Sigmoid colon (tissue), 4 donors: ENCODE results near the gene TRIM44.

ENCODE experiments used
- EP300 ChIP-seq, 4 donors: sonication (generic); formaldehyde crosslinking; IDR thresholded peaks; one replicate each; pipeline ENCODE4 v1.6.1; 2017; ENCODE audit warnings: antibody characterized with exemption in 4 of 4
- POLR2A ChIP-seq, 2 donors: fragments of 450-650 bp; IDR thresholded peaks; one replicate each; pipeline ENCODE4 v1.6.1; 2016; ENCODE audit warnings: antibody characterized with exemption in 2 of 2, mild to moderate bottlenecking in 2 of 2, moderate library complexity in 2 of 2
- TF ChIP-seq, protein P1 (sequence below), 4 experiments: fragments of 450-650 bp in 3 of 4; fragments of 200-600 bp in 1 of 4; IDR thresholded peaks; one replicate each; pipeline ENCODE4 v1.5.1; 2016 to 2019; ENCODE audit warnings: antibody characterized with exemption in 4 of 4, mild to moderate bottlenecking in 3 of 4, moderate library complexity in 2 of 4

DNA sequence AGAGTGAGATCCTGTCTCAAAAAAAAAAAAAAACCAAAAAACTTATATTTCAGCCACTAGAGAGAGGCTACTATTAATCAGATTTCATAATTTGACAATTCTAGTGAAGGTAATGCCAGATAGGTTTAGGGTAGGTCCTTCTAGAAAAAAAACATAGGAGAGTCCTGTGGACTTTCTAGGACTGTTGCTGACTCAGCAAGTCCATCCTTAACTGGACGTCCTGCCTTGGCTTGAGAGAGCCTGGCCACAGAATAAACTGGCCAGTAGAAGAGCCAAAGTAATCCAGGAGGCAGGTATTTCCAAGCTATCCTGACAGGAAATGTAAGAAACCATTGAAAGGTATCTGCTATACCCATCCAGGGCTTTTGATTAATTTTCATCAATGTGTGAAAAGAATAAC is 64.6 kb downstream of the TRIM44 start:
- TF ChIP-seq, protein P1, sequence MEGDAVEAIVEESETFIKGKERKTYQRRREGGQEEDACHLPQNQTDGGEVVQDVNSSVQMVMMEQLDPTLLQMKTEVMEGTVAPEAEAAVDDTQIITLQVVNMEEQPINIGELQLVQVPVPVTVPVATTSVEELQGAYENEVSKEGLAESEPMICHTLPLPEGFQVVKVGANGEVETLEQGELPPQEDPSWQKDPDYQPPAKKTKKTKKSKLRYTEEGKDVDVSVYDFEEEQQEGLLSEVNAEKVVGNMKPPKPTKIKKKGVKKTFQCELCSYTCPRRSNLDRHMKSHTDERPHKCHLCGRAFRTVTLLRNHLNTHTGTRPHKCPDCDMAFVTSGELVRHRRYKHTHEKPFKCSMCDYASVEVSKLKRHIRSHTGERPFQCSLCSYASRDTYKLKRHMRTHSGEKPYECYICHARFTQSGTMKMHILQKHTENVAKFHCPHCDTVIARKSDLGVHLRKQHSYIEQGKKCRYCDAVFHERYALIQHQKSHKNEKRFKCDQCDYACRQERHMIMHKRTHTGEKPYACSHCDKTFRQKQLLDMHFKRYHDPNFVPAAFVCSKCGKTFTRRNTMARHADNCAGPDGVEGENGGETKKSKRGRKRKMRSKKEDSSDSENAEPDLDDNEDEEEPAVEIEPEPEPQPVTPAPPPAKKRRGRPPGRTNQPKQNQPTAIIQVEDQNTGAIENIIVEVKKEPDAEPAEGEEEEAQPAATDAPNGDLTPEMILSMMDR (IDR thresholded peaks at IDR 0.05): no peak
- TF ChIP-seq POLR2A (IDR thresholded peaks at IDR 0.05) (no peak), EP300 (IDR thresholded peaks at IDR 0.05) (no peak)
